Kidney epithelial cell (primary cell): Measurements from ENCODE around the gene CTF1. TPM values are rescaled to one million over a fixed set of nuclear protein-coding genes. Genes with fewer than 3 reads are reported as not detected.
A peak's percentile ranks its signal among the peaks of the same experiment; 100 is the strongest.

ENCODE experiments used
- DNase-seq: peaks from one replicate; pipeline ENCODE4 v3.0.0-alpha.2; 2010; ENCODE audit warnings: low read depth
- H3K27me3 ChIP-seq: 2 replicates; pipeline ENCODE4 v1.6.0; 2011; ENCODE audit warnings: low read length; ENCODE audit not compliant: control insufficient read depth, insufficient read depth
- H3K36me3 ChIP-seq: 2 replicates; pipeline ENCODE4 v1.5.1; 2011; ENCODE audit warnings: low read length; ENCODE audit not compliant: control insufficient read depth, insufficient read depth
- H3K4me3 ChIP-seq: 2 replicates; pipeline ENCODE4 v1.5.1; 2011; ENCODE audit warnings: low read depth, mild to moderate bottlenecking, control low read depth, low read length
- CTCF ChIP-seq: IDR thresholded peaks from 2 replicates; pipeline ENCODE4 v1.5.1; 2011; ENCODE audit warnings: mild to moderate bottlenecking, moderate library complexity, low read length, control low read depth, inconsistent platforms; ENCODE audit not compliant: insufficient read depth, poor library complexity, severe bottlenecking
- total RNA-seq: library from RNA; depleted of rRNA; stranded (reverse); fragments of >200 nt; gene quantifications from 2 replicates; pipeline ENCODE4 v1.2.3, GENCODE V29; 2015

CTF1 gene
- total RNA-seq, 1 donor from 2014 or later, result 1.4 TPM

GRCh38 chr16:30892670-30893416 is 3.6 kb upstream of the CTF1 start:
- H3K36me3 ChIP-seq, result peaks cover 2% of the 10 kb centered on the region
- TF ChIP-seq CTCF, result no peak
- DNase-seq, result no peak
- H3K4me3 ChIP-seq, result peak overlapping the region; percentile 58
- no peaks in the 10 kb centered on the region for H3K27me3 ChIP-seq

- no peak for DNase-seq
- peaks cover 2% of the 10 kb centered on the region for H3K36me3 ChIP-seq
- H3K4me3 ChIP-seq, result peak overlapping the region; percentile 58
- TF ChIP-seq CTCF, result no peak
- H3K27me3 ChIP-seq, result no peaks in the 10 kb centered on the region
Observed at GRCh38 chr16:30893417-30893743, 3.0 kb upstream of the CTF1 start.

GRCh38 chr16:30893744-30894539 is 2.5 kb upstream of the CTF1 start, which contains the start of gene BCL7C:
TSS of gene BCL7C (minus strand) at chr16:30894077. CDS start at chr16:30893944, 133 bp downstream.
- DNase-seq, result no peak

GRCh38 chr16:30894540-30895368 is 1.7 kb upstream of the CTF1 start:
- H3K4me3 ChIP-seq, result peak overlapping the region; percentile 58
- no peak for DNase-seq

More at GRCh38 chr16:30893744-30894539, 2.5 kb upstream of the CTF1 start, which contains the start of gene BCL7C:
- Histone ChIP-seq H3K27me3 (no peaks in the 10 kb centered on the region), H3K36me3 (peaks cover under 1% of the 10 kb centered on the region), H3K4me3 (peak within 1 kb of the TSS; percentile 58)
- peak; percentile 37 for TF ChIP-seq CTCF

More at GRCh38 chr16:30894540-30895368, 1.7 kb upstream of the CTF1 start:
- TF ChIP-seq CTCF, result no peak
- no peaks in the 10 kb centered on the region for H3K27me3 ChIP-seq
- no peaks in the 10 kb centered on the region for H3K36me3 ChIP-seq
